ENCODE data around the gene CALML5.

Gene CALML5

GRCh38 chr10:5515948-5516761, 16.8 kb upstream of the CALML5 start:
- DNase-seq (ENCODE audit: low read depth), result no peak

GRCh38 chr10:5514226-5514850, 15.0 kb upstream of the CALML5 start:
- DNase-seq (ENCODE audit: low read depth), result no peak

GRCh38 chr10:5512881-5513612, 13.7 kb upstream of the CALML5 start:
- DNase-seq (ENCODE audit: low read depth), result no peak

GRCh38 chr10:5512331-5512730, 13.0 kb upstream of the CALML5 start:
- DNase-seq (ENCODE audit: low read depth), result no peak

- no peak for DNase-seq (ENCODE audit: low read depth)
These were observed 12.5 kb upstream of the CALML5 start for GRCh38 chr10:5511885-5512280.

- no peak for DNase-seq (ENCODE audit: low read depth)
These were observed 12.0 kb upstream of the CALML5 start for GRCh38 chr10:5511231-5511884.

- DNase-seq (ENCODE audit: low read depth), result no peak
These were observed 11.1 kb upstream of the CALML5 start for GRCh38 chr10:5510281-5511072.

- DNase-seq (ENCODE audit: low read depth), result no peak
These were observed 10.3 kb upstream of the CALML5 start for GRCh38 chr10:5509691-5510090.

GRCh38 chr10:5509236-5509635, 9.9 kb upstream of the CALML5 start:
- DNase-seq (ENCODE audit: low read depth), result no peak

GRCh38 chr10:5508786-5509185, 9.4 kb upstream of the CALML5 start:
- no peak for DNase-seq (ENCODE audit: low read depth)

GRCh38 chr10:5508161-5508604, 8.8 kb upstream of the CALML5 start:
- DNase-seq (ENCODE audit: low read depth), result no peak

- no peak for DNase-seq (ENCODE audit: low read depth)
These were observed 8.3 kb upstream of the CALML5 start for GRCh38 chr10:5507649-5508131.

GRCh38 chr10:5506751-5507648, 7.6 kb upstream of the CALML5 start:
- no peak for DNase-seq (ENCODE audit: low read depth)

GRCh38 chr10:5506246-5506645, 6.9 kb upstream of the CALML5 start:
- DNase-seq (ENCODE audit: low read depth), result no peak

GRCh38 chr10:5504146-5505072, 5.0 kb upstream of the CALML5 start:
- DNase-seq (ENCODE audit: low read depth), result no peak

- no peak for DNase-seq (ENCODE audit: low read depth)
These were observed 4.1 kb upstream of the CALML5 start for GRCh38 chr10:5503477-5503835.

- DNase-seq (ENCODE audit: low read depth), result no peak
These were observed 3.5 kb upstream of the CALML5 start for GRCh38 chr10:5502571-5503476.

- no peak for DNase-seq (ENCODE audit: low read depth)
These were observed 2.7 kb upstream of the CALML5 start for GRCh38 chr10:5502061-5502521.
